ENCODE measurements around the gene KIF1C.
"Not testable (repeated sequence)": the region's sequence is repeated elsewhere in the genome, so short reads cannot be mapped to it uniquely, and the experiment has no call there.

The KIF1C gene

DNA sequence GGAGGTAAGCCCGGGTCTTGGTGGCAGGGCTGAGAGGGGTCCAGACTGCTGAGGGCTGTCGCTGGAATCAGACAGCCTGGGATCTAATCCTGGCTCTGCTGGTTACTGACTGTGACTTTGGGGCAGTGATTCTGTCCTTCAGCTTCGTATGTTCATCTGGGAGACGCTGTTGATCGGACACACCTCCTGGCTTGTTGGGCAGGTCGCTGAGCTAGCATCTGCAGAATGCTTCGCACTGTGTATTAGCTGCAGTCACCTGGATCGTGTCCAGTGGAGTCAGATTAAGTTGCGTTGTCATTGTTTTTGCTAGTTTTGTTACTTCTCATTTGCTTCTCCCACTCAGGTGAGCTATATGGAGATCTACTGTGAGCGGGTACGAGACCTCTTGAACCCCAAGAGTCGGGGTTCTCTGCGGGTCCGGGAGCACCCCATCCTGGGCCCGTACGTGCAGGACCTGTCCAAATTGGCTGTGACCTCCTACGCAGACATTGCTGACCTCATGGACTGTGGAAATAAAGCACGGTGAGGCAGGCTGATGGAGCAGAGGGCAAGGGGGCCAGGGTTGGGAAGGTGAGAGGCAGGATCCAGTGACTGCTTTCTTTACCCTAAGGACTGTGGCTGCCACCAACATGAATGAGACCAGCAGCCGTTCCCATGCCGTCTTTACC lies 4.5 kb downstream of the KIF1C start:
- no peak for DNase-seq (ENCODE audit: low read depth in 2 of 2)

DNA sequence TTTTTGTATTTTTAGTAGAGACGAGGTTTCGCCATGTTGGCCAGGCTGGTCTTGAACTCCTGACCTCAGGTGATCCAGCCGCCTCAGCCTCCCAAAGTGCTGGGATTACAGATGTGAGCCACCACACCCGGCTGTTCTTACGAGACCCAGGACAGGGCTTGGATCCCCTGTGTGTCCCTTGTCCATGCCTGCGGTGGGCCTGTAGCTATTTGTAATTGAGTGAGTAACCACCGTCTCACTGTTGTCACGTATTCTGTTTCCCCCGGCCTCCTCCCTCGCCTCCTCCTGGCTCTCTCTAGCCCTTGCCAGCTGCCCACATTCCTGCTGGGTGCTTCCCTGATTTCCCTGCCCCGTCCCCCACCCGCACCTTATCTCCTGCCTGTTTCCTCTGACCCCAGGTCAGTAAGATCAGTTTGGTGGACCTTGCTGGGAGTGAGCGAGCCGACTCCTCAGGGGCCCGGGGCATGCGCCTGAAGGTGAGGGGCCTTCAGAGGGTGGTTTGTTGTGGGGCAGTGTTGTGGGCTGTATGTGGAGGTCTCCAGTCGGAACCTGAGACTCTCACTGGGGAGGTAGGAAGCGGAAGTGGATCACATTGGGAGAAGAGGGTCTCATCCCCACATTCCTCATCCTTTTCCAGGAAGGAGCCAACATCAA lies 5.6 kb downstream of the KIF1C start:
- no peak for DNase-seq (ENCODE audit: low read depth in 2 of 2)

DNA sequence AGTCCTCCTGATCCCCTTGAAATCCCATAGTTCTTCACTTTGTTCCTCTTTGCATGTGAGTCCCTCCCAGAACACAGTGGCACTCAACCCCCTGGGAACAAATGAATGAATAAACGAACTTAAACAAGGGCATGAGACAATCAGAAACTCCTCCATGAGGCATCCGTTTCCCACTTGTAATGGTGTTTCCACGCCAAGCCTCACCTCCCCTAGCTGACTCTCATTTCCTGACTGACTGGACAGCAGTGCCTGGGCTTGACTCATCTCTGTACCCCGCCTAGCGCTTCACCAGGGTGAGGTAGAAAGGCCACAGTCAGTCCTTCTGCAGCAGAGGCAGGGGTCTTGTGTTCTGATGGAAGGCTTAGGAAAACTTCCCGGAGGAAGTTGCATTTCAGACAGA lies 14.2 kb downstream of the KIF1C start:
- DNase-seq (ENCODE audit: low read depth in 2 of 2), result no peak

DNA sequence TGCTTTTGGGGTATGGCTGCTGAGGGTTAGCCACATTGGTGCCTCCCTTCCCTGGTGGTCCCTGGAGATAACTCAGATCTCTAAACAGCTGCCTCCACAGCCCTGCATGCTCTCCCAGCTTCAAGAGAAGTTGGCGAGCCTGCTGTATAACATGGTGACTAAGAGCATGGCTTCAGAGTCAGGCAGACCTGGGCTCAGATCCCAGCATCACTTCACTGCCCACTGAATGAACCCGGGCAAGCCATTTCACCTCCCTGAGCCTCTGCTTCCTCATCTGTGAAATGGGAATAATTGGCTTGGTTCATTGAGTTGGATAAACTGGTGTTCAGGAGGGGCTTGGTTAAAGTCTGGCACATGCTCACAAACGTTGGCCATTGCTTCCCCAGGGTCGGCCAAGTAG lies 16.6 kb downstream of the KIF1C start:
- no peak for DNase-seq (ENCODE audit: low read depth in 2 of 2)

DNA sequence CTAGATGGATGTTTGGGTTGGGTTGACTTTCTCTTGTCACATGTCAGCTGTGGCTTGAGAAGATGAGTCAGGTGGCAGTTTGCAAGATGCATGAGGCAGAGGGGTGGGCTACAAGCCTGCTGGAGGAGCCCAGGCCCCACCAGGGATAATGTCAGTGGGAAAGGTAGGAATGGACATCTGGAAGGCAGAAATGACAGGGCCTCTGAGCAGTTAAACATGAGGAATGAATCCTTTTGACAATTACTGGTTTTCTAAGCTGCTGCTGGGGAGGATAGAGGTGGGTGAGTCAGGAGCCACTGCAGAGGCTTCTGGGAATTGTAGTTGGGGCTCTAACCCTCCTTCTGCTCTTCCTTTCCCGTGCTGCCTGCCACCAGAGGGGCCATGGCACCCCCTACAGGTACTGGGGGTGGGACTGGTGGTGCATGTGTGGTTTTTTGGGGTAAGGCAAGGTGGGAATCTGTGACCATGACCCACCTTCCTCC lies 21.8 kb downstream of the KIF1C start:
- peak in 1 of 2 donors; percentile 41 for DNase-seq (ENCODE audit: low read depth in 2 of 2)

DNA sequence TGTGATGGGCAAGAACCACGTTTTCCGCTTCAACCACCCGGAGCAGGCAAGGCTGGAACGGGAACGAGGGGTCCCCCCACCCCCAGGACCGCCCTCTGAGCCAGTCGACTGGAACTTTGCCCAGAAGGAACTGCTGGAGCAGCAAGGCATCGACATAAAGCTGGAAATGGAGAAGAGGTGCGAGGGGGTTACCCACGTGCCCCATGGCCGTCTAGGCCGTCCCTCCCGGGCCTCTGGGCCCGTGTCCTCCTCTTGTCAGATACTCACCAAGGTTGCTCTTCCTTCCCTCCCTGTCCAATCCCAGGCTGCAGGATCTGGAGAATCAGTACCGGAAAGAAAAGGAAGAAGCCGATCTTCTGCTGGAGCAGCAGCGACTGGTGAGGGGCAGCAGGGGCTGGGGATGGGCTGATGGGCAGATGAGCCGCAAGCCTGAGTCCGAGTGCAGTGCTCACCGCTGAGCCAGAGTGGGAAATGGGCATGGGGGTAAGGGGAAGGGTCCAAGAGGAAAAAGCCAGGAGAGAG lies 22.8 kb downstream of the KIF1C start:
- DNase-seq (ENCODE audit: low read depth in 2 of 2), result no peak

DNA sequence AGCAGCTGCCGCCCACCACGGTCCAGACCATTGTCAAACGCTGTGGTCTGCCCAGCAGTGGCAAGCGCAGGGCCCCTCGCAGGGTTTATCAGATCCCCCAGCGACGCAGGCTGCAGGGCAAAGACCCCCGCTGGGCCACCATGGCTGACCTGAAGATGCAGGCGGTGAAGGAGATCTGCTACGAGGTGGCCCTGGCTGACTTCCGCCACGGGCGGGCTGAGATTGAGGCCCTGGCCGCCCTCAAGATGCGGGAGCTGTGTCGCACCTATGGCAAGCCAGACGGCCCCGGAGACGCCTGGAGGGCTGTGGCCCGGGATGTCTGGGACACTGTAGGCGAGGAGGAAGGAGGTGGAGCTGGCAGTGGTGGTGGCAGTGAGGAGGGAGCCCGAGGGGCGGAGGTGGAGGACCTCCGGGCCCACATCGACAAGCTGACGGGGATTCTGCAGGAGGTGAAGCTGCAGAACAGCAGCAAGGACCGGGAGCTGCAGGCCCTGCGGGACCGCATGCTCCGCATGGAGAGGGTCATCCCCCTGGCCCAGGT lies 24.5 kb downstream of the KIF1C start:
- DNase-seq (ENCODE audit: low read depth in 2 of 2), result no peak

DNA sequence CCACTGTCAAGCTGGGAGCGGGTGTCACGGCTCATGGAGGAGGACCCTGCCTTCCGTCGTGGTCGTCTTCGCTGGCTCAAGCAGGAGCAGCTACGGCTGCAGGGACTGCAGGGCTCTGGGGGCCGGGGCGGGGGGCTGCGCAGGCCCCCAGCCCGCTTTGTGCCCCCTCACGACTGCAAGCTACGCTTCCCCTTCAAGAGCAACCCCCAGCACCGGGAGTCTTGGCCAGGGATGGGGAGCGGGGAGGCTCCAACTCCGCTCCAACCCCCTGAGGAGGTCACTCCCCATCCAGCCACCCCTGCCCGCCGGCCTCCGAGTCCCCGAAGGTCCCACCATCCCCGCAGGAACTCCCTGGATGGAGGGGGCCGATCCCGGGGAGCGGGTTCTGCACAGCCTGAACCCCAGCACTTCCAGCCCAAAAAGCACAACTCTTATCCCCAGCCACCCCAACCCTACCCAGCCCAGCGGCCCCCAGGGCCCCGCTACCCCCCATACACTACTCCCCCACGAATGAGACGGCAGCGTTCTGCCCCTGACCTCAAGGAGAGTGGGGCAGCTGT lies 25.9 kb downstream of the KIF1C start:
- no peak for DNase-seq (ENCODE audit: low read depth in 2 of 2)

DNA sequence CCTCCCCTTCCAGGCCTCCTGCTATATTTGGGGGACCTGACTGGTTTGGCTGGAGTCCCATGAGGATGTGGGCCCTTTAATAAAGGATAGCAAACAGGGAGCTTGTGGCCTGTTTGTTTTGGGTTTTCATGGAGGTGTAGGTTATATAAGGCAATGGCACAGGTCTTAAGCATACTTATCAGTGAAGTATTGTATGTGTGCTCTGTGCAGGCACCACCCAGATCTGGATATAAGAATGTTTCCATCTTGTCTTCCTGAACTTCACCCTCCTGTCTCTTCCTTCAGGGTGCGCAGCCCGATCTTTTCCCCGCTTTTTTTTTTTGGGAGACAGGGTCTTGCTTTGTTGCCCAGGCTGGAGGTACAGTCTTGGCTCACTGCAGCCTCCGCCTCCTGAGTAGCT lies 26.9 kb downstream of the KIF1C start:
- no peak for DNase-seq (ENCODE audit: low read depth in 2 of 2)

DNA sequence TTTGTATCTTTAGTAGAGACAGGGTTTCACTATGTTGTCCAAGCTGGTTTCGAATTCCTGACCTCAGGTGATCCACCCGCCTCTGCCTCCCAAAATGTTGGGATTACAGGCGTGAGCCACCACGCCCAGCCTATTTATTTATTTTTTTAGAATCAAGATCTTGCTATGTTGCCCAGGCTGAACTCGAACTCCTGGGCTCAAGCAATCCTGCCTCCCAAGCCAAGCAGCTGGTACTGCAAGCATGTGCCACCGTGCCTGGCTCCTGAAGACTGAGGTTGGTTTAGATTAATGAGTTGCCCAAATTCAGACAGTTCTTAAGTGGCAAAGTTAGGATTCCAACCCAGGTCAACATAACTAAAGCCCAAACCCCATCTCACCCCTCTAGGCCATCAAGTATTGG lies 29.5 kb downstream of the KIF1C start:
- DNase-seq (ENCODE audit: low read depth in 2 of 2), result no peak

DNA sequence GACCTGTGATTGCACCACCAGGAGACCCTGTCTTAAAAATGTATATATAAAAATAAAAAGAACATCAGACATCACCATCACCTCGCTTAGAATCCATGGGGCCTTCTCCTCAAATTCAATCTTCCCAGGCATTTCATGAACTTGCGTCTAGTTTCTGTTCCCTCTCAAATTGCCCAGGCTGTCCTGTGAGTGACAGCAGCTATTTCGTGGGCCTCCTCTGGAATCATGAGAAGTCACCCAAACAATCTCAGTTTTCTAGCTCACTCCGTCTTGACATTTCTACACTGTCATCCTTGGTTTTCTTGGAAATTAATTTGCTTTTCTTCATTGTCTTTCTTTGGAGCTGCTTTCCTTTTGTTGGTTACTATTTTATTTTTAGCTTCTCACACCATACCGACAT lies 30.2 kb downstream of the KIF1C start:
- DNase-seq (ENCODE audit: low read depth in 2 of 2), result no peak

DNA sequence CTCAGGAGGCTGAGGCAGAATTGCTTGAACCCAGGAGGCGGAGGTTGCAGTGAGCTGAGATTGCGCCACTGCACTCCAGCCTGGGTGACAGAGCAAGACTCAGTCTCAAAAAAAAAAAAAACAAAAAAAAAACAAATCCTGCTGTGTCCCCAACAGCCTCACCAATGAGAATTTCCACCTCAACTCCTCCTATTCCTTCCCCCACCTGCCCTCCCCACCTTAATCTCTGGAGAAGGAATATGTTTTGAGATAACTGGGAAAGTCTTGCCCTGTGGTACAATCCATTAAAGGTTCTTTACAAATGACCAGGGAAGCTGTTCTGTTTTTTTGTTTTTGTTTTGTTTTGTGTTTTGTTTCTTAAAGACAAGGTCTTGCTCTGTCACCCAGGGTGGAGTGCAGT lies 32.4 kb downstream of the KIF1C start:
- not testable (repeated sequence) for DNase-seq (ENCODE audit: low read depth in 2 of 2)

DNA sequence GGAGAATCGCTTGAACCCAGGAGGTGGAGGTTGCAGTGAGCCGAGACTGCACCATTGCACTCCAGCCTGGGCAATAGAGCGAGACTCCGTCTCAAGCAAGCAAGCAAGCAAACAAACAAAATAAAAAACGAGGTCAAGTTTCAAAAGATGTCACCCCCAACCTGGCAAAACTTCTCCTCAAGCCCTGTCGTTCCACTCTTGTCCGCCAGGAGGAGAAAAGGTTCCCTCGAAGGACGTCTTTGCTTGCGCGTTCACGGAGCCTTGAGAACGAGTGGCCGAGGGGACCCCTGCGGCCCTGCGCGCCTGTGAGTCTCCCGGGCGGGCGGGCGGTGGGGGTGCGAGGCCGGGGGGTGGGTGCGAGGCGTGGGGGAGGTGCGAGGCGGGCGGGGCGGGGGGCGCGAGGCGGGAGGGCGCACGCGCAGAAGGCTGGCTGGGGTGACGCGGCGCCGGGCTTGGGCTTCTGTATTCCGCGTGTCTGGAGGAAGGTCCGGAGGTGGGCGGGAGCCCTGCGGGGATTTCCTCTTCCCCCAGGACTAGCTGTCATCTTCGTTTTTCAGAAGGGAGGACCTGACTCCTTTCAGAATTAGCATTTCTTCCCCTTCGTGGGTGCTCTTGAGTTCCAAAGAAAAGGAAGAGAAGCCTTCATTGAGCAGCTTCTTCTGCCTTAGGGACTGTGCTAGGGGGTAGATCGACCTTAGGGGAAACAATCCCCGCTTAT lies 33.8 kb downstream of the KIF1C start:
- DNase-seq (ENCODE audit: low read depth in 2 of 2), result peak; percentile 67 to 71

DNA sequence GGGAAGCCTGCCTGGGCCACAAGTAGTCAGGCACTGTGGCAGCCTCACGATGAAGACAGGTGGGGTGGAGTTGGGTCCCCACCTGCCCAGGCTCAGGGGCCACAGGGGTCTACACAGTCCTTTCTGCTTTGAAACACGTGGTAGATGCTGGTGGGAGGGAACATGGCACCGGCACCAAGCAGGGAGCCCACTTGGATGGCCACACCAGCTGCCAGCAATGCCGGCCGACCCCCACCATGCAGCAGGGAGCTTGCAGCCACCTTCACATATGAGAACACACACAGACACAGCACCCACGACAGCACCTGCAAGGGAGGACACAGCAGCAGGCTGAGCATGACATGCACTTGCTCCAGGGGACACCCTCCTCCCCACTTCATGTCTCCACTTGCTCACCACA lies 35.1 kb downstream of the KIF1C start:
- no peak for DNase-seq (ENCODE audit: low read depth in 2 of 2)

DNA sequence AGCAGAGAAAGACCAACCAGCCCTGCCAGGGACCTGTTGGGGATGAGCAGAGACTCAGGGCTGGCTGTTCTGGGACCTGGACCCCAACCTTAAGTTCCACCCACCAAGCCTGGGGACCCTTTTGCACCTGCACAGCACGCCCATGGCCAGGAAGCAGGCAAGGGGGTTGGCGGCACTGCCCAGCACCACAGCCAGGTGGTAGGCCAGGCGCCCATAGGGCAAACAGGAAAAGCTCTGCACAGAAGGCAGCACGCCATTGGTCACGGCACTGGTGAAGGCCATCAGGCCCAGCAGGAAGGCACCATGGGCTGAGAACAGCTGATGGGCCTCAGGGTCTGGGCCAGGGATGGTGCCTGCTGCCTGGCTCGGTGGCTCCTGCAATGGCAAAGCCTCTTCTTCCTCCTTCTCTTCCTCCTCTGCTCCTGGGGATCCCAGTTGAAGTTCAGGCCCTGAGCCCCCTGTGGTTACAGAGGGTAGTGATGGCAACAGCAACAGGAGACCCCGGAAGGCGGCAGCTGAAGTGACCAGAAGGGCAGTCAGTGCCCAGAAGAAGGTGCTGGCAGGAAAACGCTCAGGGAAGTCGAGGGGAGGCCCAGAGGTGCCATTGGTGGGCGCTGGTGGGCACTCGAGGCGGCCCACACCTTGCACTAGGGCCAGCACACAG lies 35.7 kb downstream of the KIF1C start:
- DNase-seq (ENCODE audit: low read depth in 2 of 2), result no peak

DNA sequence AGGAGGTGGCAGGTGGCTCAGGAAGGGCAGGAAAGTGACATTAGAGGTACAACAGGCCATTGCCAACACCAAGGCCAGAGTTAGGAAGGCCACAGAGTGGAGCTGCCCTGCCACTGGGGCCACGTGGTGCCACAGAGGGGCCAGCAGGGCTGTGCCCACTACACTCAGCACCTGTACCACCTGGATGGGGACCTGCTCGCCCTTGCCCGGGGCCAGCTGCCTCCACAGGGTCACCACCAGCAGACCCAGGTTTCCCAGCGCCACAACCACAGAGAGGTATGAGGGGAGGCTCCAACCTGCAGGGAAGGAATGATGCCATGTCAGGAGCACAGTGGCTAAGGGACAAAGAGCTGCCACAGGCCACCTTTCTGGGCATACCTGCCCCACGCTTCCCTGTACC lies 36.3 kb downstream of the KIF1C start:
- no peak for DNase-seq (ENCODE audit: low read depth in 2 of 2)

DNA sequence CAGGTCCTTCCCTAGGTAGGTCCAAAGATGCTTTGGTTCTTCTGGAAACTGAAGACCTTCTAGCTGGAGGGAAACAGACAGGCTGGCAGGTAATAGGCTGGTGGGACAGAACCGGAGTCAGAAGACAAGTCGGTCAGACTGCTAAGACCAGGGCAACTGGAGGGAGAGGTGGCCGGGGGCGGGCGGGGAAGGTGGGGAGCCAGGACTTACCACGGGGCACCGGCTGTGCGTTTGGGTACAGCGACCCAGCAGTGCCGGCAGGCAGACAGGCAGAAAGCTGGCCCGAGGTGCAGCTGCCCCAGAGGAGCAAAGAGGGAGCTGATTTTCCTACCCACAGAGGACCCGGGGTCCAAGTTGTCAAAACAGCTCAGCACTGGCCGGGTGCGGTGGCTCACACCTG lies 36.9 kb downstream of the KIF1C start:
- no peak for DNase-seq (ENCODE audit: low read depth in 2 of 2)

DNA sequence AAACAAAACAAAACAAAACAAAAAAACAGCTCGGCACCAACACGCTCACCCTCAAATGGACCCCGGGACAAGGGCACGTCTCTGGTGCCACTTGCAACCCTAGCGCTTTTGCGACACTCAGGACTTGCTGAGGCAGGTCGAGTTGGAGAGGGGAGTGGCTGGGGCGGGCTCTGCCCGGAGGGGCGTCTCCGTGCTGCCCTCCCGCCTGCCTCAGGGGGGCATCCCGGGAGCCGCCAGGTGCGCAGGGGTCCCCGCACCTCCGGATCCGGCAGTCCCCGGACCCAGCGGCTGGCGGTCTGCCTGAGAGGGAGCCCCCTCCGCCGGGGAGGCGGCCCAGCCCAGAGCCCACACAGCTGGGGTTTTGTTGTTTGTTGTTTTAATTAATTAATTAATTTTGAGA lies 37.6 kb downstream of the KIF1C start, which contains the start of gene SLC52A1:
SLC52A1 (minus strand) TSS at position 112 of the 400 bp plus-strand sequence. CDS start 820 bp downstream, outside the sequence.
- DNase-seq (ENCODE audit: low read depth in 2 of 2), result no peak

DNA sequence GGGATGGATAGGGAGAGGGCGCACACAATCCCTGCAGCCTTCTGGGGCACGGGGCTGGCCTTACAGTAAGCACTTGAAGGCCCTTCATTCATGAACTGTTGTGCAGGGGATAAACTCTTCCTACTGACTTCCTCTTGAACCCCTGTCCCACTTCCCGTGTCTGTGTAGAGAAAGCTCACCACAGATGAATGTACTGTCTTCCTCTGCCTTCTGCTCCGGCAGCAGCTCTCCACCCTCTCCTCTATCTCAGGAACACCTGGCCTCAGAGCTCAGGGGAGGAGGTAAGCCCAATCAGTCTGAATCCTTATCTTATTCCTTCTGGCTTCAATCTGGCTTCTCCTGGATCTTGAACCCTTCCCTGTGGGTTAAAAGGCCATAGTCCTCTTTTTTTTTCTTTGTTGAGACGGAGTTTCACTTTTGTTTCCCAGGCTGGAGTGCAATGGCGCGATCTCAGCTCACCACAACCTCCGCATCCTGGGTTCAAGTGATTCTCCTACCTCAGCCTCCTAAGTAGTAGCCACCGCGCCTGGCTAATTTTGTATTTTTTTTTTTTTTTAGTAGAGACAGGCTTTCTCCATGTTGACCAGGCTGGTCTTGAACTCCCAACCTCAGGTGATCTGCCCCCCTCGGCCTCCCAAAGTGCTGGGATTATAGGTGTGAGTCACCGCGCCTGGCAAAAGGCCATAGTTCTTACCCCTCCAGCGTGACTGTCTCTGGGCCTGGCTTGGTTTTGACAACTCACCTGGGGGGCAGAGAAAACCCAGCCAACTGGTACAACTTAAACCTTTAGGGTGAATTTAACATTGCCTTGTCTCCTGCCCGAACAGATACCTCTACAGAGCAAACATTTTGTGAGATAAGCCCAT lies 44.6 kb downstream of the KIF1C start:
- no peak for DNase-seq (ENCODE audit: low read depth in 2 of 2)

DNA sequence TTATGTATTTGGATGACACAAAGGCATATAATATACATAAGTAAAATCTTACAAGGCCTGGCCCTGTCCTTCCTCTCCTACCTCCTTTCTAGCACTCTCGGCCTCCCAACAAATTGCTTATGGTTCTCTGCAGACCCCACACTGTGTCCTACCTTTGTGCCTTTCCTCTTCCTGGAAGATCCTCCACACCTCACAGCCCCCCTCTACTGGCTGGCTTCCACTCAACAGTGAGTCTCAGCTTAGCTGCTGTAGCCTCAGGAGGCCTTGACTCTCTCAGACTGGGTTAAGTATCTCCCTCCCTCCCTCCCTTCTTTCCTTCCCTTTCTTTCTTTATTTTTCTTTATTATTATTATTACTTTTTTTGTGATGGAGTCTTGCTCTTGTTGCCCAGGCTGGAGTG lies 45.8 kb downstream of the KIF1C start:
- DNase-seq (ENCODE audit: low read depth in 2 of 2), result no peak

DNA sequence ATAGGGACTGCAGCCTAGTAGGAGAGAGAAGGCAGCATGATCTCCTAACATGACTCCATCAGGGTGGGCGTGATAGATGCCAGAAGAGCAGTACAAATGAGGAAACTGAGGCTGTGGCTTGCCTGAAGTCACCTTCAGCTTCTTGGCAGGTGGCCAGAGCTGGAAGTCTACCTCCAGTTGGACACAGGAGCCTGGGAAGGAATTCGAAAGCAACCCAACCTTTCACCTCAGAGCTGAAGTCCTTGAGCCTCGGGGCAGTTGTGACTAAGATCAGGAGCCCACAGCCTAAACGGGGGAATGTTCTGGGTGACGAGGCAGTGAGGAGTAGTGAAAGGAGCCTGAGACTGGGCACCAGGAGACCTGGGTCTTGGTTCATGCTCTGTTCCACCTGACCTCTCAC lies 46.9 kb downstream of the KIF1C start:
- no peak for DNase-seq (ENCODE audit: low read depth in 2 of 2)

All from stimulated activated CD8-positive, alpha-beta memory T cell treated with anti-CD3 and anti-CD28 coated beads, Interleukin-15, amount 100 ng/mL, for 4 hours (primary cell).